GM23338 (cell line): Measurements from ENCODE around the gene PAPPA2.

Source experiments
- EZH2 ChIP-seq: fragments of 200-600 bp; sonication (generic); IDR thresholded peaks from one replicate; pipeline ENCODE4 v1.8.0; 2017; ENCODE audit warnings: antibody characterized with exemption, mild to moderate bottlenecking, low read depth; ENCODE audit not compliant: unreplicated experiment
- EZH2phosphoT487 ChIP-seq: fragments of 200-600 bp; sonication (generic); IDR thresholded peaks from one replicate; pipeline ENCODE4 v1.8.1; 2018; ENCODE audit warnings: antibody characterized with exemption; ENCODE audit not compliant: unreplicated experiment
- JUNB ChIP-seq: IDR thresholded peaks from one replicate; pipeline ENCODE4 v1.6.1; 2016; ENCODE audit warnings: antibody characterized with exemption; ENCODE audit not compliant: unreplicated experiment
- POLR2AphosphoS5 ChIP-seq: IDR thresholded peaks from 2 replicates; pipeline ENCODE4 v1.6.1; 2016; ENCODE audit warnings: antibody characterized with exemption, low read depth
- TF ChIP-seq, protein P1 (sequence below), 2 experiments: fragments of 200-600 bp in 1 of 2; sonication (generic) in 1 of 2; conservative IDR thresholded peaks; 2 replicates each; pipeline versions ENCODE4 v1.5.1 to v1.6.1; 2016 to 2017; ENCODE audit warnings: antibody characterized with exemption in 2 of 2, low read depth in 2 of 2, mild to moderate bottlenecking in 2 of 2, moderate library complexity in 1 of 2
- TF ChIP-seq, protein P2 (sequence below): IDR thresholded peaks from one replicate; pipeline ENCODE4 v1.6.1; 2018; ENCODE audit warnings: antibody characterized with exemption; ENCODE audit not compliant: unreplicated experiment

DNA sequence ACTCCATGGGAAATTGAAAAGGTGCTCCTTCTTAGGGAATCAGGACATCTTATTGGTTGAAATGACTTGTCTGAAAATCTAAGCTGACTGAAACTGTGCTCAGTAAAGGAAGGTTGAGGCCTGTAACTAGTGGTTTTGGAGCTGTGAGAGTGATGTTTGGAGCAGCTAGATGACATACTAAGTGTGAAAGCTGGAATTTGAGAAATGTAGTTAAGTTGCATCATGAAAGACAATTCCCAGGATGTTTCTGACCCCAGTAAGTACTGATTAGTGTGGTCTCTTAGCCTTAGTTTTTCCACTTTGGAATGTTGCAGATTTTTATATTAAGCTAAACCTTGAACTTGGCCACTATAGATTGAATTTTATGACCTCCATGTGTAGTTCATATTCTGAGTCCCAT is 154.9 kb downstream of the PAPPA2 start:
- TF ChIP-seq, protein P1, sequence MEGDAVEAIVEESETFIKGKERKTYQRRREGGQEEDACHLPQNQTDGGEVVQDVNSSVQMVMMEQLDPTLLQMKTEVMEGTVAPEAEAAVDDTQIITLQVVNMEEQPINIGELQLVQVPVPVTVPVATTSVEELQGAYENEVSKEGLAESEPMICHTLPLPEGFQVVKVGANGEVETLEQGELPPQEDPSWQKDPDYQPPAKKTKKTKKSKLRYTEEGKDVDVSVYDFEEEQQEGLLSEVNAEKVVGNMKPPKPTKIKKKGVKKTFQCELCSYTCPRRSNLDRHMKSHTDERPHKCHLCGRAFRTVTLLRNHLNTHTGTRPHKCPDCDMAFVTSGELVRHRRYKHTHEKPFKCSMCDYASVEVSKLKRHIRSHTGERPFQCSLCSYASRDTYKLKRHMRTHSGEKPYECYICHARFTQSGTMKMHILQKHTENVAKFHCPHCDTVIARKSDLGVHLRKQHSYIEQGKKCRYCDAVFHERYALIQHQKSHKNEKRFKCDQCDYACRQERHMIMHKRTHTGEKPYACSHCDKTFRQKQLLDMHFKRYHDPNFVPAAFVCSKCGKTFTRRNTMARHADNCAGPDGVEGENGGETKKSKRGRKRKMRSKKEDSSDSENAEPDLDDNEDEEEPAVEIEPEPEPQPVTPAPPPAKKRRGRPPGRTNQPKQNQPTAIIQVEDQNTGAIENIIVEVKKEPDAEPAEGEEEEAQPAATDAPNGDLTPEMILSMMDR (conservative IDR thresholded peaks at IDR 0.05; ENCODE audit: low read depth in 2 of 2) = no peak
- TF ChIP-seq POLR2AphosphoS5 (no peak), JUNB (no peak), EZH2phosphoT487 (no peak), EZH2 (no peak)
- TF ChIP-seq, protein P2, sequence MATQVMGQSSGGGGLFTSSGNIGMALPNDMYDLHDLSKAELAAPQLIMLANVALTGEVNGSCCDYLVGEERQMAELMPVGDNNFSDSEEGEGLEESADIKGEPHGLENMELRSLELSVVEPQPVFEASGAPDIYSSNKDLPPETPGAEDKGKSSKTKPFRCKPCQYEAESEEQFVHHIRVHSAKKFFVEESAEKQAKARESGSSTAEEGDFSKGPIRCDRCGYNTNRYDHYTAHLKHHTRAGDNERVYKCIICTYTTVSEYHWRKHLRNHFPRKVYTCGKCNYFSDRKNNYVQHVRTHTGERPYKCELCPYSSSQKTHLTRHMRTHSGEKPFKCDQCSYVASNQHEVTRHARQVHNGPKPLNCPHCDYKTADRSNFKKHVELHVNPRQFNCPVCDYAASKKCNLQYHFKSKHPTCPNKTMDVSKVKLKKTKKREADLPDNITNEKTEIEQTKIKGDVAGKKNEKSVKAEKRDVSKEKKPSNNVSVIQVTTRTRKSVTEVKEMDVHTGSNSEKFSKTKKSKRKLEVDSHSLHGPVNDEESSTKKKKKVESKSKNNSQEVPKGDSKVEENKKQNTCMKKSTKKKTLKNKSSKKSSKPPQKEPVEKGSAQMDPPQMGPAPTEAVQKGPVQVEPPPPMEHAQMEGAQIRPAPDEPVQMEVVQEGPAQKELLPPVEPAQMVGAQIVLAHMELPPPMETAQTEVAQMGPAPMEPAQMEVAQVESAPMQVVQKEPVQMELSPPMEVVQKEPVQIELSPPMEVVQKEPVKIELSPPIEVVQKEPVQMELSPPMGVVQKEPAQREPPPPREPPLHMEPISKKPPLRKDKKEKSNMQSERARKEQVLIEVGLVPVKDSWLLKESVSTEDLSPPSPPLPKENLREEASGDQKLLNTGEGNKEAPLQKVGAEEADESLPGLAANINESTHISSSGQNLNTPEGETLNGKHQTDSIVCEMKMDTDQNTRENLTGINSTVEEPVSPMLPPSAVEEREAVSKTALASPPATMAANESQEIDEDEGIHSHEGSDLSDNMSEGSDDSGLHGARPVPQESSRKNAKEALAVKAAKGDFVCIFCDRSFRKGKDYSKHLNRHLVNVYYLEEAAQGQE = no peak
